ENCODE measurements around the gene NUTM2A.
"Not testable (repeated sequence)": the region's sequence is repeated elsewhere in the genome, so short reads cannot be mapped to it uniquely, and the experiment has no call there.

Gene NUTM2A

GRCh38 chr10:87225148-87225547 lies at the start of gene NUTM2A:
NUTM2A (plus strand) TSS chr10:87225448; CDS start chr10:87225831, 383 bp downstream.
- DNase-seq (ENCODE audit: low read depth in 2 of 2) = not testable (repeated sequence)

- DNase-seq (ENCODE audit: low read depth in 2 of 2) = not testable (repeated sequence)
Measured at GRCh38 chr10:87177587-87177986, 47.7 kb upstream of the NUTM2A start.

- not testable (repeated sequence) for DNase-seq (ENCODE audit: low read depth in 2 of 2)
Measured at GRCh38 chr10:87184421-87184820, 40.8 kb upstream of the NUTM2A start.

GRCh38 chr10:87186016-87186415 lies 39.2 kb upstream of the NUTM2A start:
- not testable (repeated sequence) for DNase-seq (ENCODE audit: low read depth in 2 of 2)

GRCh38 chr10:87187573-87187972 lies 37.7 kb upstream of the NUTM2A start:
- DNase-seq (ENCODE audit: low read depth in 2 of 2) = not testable (repeated sequence)

GRCh38 chr10:87191841-87192240 lies 33.4 kb upstream of the NUTM2A start:
- not testable (repeated sequence) for DNase-seq (ENCODE audit: low read depth in 2 of 2)

GRCh38 chr10:87200924-87201323 lies 24.3 kb upstream of the NUTM2A start:
- not testable (repeated sequence) for DNase-seq (ENCODE audit: low read depth in 2 of 2)

- DNase-seq (ENCODE audit: low read depth in 2 of 2) = not testable (repeated sequence)
Measured at GRCh38 chr10:87204801-87205200, 20.4 kb upstream of the NUTM2A start.

- DNase-seq (ENCODE audit: low read depth in 2 of 2) = not testable (repeated sequence)
Measured at GRCh38 chr10:87206922-87207321, 18.3 kb upstream of the NUTM2A start.

- not testable (repeated sequence) for DNase-seq (ENCODE audit: low read depth in 2 of 2)
Measured at GRCh38 chr10:87210309-87210708, 14.9 kb upstream of the NUTM2A start.

- DNase-seq (ENCODE audit: low read depth in 2 of 2) = not testable (repeated sequence)
Measured at GRCh38 chr10:87211848-87212247, 13.4 kb upstream of the NUTM2A start.

- not testable (repeated sequence) for DNase-seq (ENCODE audit: low read depth in 2 of 2)
Measured at GRCh38 chr10:87213150-87213765, 12.0 kb upstream of the NUTM2A start.

GRCh38 chr10:87213806-87214205 lies 11.4 kb upstream of the NUTM2A start:
- not testable (repeated sequence) for DNase-seq (ENCODE audit: low read depth in 2 of 2)

GRCh38 chr10:87216120-87216519 lies 9.1 kb upstream of the NUTM2A start:
- DNase-seq (ENCODE audit: low read depth in 2 of 2) = not testable (repeated sequence)

- not testable (repeated sequence) for DNase-seq (ENCODE audit: low read depth in 2 of 2)
Measured at GRCh38 chr10:87219370-87219769, 5.9 kb upstream of the NUTM2A start.

- DNase-seq (ENCODE audit: low read depth in 2 of 2) = not testable (repeated sequence)
Measured at GRCh38 chr10:87222789-87223188, 2.5 kb upstream of the NUTM2A start.

GRCh38 chr10:87228247-87228646 lies 3.0 kb downstream of the NUTM2A start:
- DNase-seq (ENCODE audit: low read depth in 2 of 2) = not testable (repeated sequence)

GRCh38 chr10:87229211-87229610 lies 4.0 kb downstream of the NUTM2A start:
- DNase-seq (ENCODE audit: low read depth in 2 of 2) = not testable (repeated sequence)

GRCh38 chr10:87234854-87235253 lies 9.6 kb downstream of the NUTM2A start:
- DNase-seq (ENCODE audit: low read depth in 2 of 2) = not testable (repeated sequence)

- DNase-seq (ENCODE audit: low read depth in 2 of 2) = not testable (repeated sequence)
Measured at GRCh38 chr10:87237244-87237643, 12.0 kb downstream of the NUTM2A start.

- DNase-seq (ENCODE audit: low read depth in 2 of 2) = not testable (repeated sequence)
Measured at GRCh38 chr10:87239346-87239808, 14.1 kb downstream of the NUTM2A start.

- DNase-seq (ENCODE audit: low read depth in 2 of 2) = not testable (repeated sequence)
Measured at GRCh38 chr10:87242192-87242591, 16.9 kb downstream of the NUTM2A start.

- not testable (repeated sequence) for DNase-seq (ENCODE audit: low read depth in 2 of 2)
Measured at GRCh38 chr10:87247335-87247734, 22.1 kb downstream of the NUTM2A start.

Data from stimulated activated CD8-positive, alpha-beta memory T cell treated with anti-CD3 and anti-CD28 coated beads, Interleukin-15, amount 100 ng/mL, for 4 hours (primary cell).